ENCODE results near the gene ITPR2.

ITPR2 gene

GRCh38 chr12:26821212-26821701 is 11.7 kb downstream of the ITPR2 start:
- DNase-seq, result no peak

DNA sequence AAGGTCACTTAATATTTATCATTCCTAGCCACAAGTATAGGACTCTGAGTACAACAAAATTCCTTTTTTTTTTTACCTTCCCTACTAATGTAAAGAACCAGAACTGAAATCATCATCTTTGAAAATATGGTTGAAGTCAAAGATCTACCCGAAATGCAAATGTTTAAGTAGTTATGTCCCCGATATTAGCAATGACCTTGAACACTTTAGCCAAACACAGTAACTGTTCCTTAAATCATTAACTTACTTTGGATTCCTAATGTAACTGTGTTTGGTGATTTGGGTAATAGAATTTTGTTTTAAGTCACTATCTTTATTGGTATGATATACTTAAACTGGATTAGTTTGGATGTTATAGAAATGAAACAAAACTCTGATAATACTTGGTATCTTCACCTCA is 14.4 kb downstream of the ITPR2 start:
- DNase-seq, result no peak

DNA sequence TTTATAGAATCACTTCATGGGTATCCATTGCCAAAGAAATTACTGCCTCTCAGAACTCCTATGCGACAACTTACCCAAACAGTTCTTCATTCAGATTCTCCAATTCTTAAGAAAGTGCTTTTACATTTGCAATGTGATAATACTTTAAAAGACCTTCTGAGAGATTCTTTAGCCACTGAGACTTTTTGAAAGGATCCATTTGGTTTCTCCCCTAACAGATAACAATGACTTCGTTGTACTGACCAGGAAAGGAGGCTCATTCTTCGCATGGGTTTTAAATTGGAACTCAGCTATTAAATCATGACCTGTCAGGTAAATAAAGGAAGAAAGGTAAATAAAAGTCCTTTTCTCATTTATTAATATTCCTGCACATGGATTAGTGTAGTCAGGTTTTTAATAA is 14.8 kb downstream of the ITPR2 start:
- DNase-seq, result no peak

DNA sequence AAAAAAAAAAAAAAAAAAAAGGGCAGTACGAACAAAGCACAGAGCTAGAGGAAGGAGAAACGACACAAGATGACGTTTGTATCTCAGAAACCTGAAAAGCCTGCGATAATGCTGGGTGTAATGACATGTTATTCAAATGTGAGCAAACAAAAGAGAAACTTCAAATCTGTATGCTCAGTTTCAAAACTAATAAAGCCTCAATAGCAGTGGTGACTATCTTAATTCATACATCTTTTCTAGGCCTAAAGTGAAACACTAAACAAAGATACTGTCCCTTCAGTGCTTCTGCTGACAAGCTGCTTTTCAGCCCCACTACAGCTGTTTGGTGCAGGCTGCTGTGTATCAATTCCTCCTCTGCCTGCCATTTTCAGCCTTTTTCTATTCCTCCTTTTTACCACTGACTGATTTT is 15.8 kb downstream of the ITPR2 start:
- DNase-seq, result no peak

- DNase-seq, result no peak
Measured at GRCh38 chr12:26813812-26814211, 19.2 kb downstream of the ITPR2 start.

- DNase-seq, result no peak
Measured at GRCh38 chr12:26810330-26810729, 22.7 kb downstream of the ITPR2 start.

GRCh38 chr12:26809611-26810285 is 23.2 kb downstream of the ITPR2 start:
- DNase-seq, result peak; percentile 32

- no peak for DNase-seq
Measured at GRCh38 chr12:26808766-26809476, 24.1 kb downstream of the ITPR2 start.

DNA sequence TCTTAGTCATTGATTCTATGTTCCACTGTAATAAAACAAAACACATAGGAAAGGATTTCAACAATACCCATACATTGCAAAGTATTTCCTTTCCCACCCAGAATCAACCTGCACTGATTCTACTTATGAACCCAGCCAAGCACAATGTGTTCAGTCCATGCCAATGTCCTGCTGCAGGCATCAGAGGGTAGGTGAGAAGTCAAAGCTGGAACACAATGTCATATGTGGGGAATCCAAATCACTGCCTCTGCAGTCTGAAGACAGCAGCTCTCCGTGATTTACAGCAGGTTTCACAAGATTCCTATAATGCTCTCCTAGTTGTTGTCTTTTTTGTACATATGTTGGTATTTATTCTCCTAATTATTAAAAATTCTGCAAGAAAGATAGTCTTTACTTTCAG is 25.7 kb downstream of the ITPR2 start:
- no peak for DNase-seq

DNA sequence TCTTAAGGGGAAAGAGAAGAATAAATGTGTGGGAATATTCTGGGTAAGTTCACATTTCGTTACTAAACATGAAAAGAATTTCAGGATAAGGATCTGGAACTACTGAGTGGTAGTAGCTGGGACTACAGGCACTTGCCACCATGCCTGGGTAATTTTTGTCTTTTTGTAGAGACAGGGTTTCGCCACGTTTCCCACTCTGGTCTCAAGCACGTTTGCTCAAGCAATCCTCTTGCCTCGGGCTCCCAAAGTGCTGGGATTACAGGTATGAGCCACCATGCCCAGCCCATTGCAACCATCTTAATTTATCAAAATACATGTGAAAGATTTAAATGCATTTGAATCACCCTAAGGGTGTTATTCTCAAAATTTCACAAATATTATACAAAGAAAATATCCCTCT is 26.4 kb downstream of the ITPR2 start:
- no peak for DNase-seq

GRCh38 chr12:26805401-26805971 is 27.5 kb downstream of the ITPR2 start:
- DNase-seq, result no peak

- no peak for DNase-seq
Measured at GRCh38 chr12:26803552-26803951, 29.4 kb downstream of the ITPR2 start.

DNA sequence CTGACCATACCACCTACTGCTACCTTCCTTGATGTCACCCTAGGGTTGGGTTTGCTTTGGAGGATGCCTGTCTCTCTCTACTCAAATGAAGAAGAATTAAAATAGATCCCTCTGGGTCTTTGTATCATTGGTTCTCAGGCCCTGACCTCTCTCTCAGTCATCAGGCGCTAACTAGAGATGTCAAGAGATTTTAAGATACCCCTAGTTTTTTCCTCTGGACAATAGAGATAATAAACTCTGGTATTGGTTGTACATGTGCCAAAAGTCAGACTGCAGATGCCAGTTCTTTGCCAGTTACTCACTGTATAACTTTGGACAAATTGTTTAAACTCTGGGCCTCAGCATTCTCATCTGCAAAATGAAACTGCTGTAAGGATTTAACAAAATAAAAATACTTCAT is 31.5 kb downstream of the ITPR2 start:
- DNase-seq, result peak; percentile 61

GRCh38 chr12:26800858-26801257 is 32.1 kb downstream of the ITPR2 start:
- no peak for DNase-seq

DNA sequence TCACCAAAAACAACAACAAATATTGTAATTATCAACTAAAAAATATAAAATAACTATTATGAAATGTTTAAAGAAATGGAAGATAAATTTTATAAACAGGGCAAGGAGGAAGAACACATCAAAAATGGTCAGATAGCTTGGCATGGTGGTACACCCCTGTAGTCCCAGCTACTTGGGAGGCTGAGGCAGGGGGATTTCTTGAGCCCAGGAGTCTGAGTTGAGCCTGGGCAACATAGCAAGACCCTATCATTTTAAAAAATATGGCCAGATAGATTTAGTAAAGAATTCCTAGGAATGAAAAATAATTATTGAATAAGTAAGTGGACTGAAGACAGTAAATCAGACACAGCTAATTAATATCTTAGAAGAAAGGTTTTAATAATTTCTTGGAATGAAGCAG is 32.6 kb downstream of the ITPR2 start:
- DNase-seq, result no peak

GRCh38 chr12:26799741-26800140 is 33.3 kb downstream of the ITPR2 start:
- no peak for DNase-seq

DNA sequence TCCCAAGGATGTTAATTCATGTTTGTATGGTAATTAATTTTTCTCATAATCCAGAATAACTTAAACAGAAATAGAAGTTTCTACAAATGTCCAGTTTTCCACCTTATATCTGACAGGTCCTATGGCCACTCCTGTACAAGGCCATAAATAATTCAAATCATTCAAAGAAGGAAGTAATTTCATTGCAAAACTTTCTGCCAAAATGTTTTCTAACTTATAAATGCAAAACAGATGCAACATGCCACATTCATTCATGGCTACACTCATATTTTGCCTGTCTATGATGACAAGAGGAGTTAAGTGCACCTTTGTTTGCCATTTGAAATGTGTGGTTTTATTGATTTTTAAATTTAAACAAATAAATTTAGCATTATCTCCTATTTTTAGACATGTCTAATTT is 34.4 kb downstream of the ITPR2 start:
- peak; percentile 13 for DNase-seq

DNA sequence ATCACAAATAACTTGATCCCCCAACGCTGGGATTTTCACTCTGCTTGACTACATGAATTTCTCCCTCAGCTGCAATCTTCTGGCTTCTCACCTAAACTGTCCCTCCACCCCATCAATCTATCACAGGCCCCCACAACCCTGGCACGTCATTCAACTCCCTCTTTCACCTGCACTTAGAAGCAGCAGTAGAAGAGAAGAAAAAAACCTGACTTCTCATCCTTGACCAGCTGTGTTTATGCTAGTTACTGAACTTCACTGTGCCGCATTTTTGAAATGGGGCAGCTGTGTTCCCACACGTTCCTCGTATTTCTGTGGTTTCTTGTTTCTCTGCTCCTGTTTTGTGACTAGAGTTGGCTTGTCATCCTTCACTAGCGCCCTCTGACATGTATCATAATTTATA is 35.0 kb downstream of the ITPR2 start:
- peak; percentile 46 for DNase-seq

- DNase-seq, result no peak
Measured at GRCh38 chr12:26795910-26796309, 37.1 kb downstream of the ITPR2 start.

DNA sequence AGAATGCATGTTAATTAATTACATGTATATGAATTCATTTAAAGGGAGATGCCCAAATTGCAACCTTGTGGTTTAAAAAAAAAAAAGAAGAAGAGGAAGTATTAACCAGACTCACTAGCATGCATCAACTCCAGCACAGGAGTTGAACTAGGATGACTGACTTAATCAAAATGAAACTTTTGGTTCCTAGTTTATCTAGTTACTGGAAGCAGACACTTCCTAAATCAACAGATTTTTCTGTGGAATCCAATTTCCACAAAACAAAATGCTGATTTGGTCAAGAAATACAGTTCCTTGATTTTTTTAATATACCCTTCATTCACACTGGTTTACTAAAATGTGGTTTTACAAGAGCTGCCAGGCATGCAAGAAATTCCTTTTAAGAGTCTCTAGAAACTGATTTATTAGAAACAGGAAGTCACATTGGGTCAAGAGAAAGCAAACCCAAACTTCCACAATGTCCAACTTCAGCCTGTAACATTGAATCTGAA is 41.6 kb downstream of the ITPR2 start:
- DNase-seq, result peak; percentile 66

DNA sequence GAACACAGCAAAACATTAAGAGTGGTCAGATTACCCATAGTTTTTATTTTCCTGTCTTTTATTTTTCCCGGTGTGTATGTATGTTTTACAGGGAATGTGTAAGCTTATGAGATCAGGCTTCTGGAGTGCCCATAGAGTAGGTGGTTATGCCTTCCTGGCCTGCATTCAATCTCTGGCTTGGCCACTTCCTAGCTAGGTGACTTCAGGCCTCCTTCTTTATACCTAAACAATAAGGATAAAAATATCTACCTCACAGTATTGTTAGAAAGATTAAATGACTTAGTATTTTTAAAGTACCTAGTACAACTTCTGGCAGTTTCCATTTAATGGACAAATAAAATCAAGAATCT is 42.4 kb downstream of the ITPR2 start:
- DNase-seq, result no peak

DNA sequence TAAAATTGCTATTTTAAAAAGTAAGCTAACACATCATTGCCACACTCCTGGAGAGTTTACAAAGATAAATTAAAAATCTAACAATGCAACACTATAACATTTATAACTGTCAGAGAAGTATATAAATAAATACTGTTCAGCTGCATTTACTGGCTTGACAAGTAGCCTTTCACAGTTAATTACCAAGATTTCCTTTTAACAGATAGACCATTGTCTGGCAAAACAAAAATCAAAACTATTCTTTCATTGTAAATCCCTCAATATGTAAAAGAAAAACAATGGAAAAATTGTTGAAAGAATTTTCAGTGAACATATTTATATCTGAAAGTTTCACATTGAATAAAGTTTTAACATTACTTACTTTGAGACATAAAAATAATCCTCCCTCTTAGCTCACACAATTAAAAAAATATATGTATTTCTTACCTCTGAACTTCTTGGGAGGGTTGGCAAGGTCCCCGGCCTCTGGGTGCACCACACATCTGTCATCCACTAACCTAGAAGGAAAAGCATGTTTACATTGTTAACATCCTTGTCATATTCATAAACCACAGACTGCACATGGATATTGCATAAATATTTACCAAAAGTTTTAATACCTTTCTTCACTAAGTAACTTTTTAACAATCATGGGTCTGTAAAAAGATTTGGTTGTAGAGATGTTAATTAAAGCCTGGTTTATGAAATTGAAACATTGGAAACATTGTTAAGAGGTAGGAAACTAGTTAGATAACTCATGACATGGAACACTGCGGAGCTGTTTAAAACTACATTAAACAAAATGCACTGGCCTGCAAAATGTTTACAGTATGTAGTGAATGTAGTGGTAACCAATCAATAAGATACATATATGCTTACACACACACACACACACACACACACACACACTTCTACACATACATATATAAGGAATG is 43.0 kb downstream of the ITPR2 start:
- no peak for DNase-seq

DNA sequence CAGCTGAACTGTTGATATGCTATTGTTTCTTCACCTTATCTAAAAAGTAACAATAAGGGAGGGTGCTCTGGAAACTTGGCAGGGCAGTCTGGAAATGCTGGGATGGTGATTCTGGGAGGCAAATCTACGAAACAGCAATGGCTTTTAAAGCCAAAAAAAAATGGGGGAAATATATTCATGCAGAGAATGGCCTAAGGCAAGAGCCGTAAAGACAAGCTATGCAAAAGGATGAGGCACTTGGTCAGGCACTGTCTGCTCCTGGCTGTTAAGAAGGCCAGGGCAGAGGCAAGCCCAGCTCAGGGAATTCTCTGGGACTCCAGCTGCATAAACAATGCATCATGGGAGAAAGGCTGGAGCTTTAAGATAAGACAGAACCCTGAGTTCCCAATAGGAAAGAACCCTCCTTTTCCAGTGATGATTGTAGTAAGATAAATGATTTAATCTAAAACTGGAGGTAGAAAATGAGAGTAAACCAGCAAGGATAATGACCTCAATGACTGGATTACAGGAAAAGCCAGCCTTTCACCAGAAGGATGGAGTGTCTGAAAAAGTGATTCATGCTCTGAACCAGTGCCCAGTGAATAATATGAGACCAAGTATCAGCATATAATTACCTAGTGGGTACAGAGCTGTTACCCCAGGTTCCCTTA is 46.0 kb downstream of the ITPR2 start:
- DNase-seq, result no peak
